GDM1 (cell line): ENCODE data around the gene TRMO.
"Not testable (repeated sequence)": the region's sequence is repeated elsewhere in the genome, so short reads cannot be mapped to it uniquely, and the experiment has no call there.

Experiments used
- DNase-seq: peaks from one replicate; lab custom pipeline; 2025; lab: John Stamatoyannopoulos, UW

Gene TRMO

GRCh38 chr9:97921959-97922724, at the start of gene TRMO:
TSS of gene TRMO (minus strand) at chr9:97922500. CDS start at chr9:97922493, 7 bp downstream.
- DNase-seq, result peak; percentile 96

- no peak for DNase-seq
Observed at GRCh38 chr9:97970165-97970564, 47.9 kb upstream of the TRMO start.

- no peak for DNase-seq
Observed at GRCh38 chr9:97969014-97969413, 46.7 kb upstream of the TRMO start.

GRCh38 chr9:97966493-97966892, 44.2 kb upstream of the TRMO start:
- no peak for DNase-seq

- no peak for DNase-seq
Observed at GRCh38 chr9:97964901-97965300, 42.6 kb upstream of the TRMO start.

GRCh38 chr9:97963232-97963631, 40.9 kb upstream of the TRMO start:
- no peak for DNase-seq

- DNase-seq, result no peak
Observed at GRCh38 chr9:97962575-97962974, 40.3 kb upstream of the TRMO start.

GRCh38 chr9:97962136-97962535, 39.8 kb upstream of the TRMO start:
- no peak for DNase-seq

GRCh38 chr9:97961361-97961760, 39.1 kb upstream of the TRMO start:
- no peak for DNase-seq

- not testable (repeated sequence) for DNase-seq
Observed at GRCh38 chr9:97960678-97961328, 38.5 kb upstream of the TRMO start.

- no peak for DNase-seq
Observed at GRCh38 chr9:97959585-97959984, 37.3 kb upstream of the TRMO start.

- DNase-seq, result no peak
Observed at GRCh38 chr9:97958812-97959511, 36.7 kb upstream of the TRMO start.

GRCh38 chr9:97956331-97956730, 34.0 kb upstream of the TRMO start:
- DNase-seq, result no peak

GRCh38 chr9:97954550-97954989, 32.3 kb upstream of the TRMO start:
- DNase-seq, result peak; percentile 73

GRCh38 chr9:97950873-97951272, 28.6 kb upstream of the TRMO start:
- DNase-seq, result not testable (repeated sequence)

- not testable (repeated sequence) for DNase-seq
Observed at GRCh38 chr9:97947094-97947493, 24.8 kb upstream of the TRMO start.

- not testable (repeated sequence) for DNase-seq
Observed at GRCh38 chr9:97945470-97945869, 23.2 kb upstream of the TRMO start.

- DNase-seq, result no peak
Observed at GRCh38 chr9:97944612-97945011, 22.3 kb upstream of the TRMO start.

- peak; percentile 26 for DNase-seq
Observed at GRCh38 chr9:97943308-97943855, 21.1 kb upstream of the TRMO start.

- no peak for DNase-seq
Observed at GRCh38 chr9:97941323-97941722, 19.0 kb upstream of the TRMO start.

- DNase-seq, result no peak
Observed at GRCh38 chr9:97940741-97941140, 18.4 kb upstream of the TRMO start.

GRCh38 chr9:97940233-97940632, 17.9 kb upstream of the TRMO start:
- DNase-seq, result no peak
